HEK293 (cell line): Measurements from ENCODE around the gene WDR55.

ENCODE experiments used
- CTCF ChIA-PET: fragments of 350-600 bp; formaldehyde crosslinking; extraction: SDS; loops from one replicate; lab custom pipeline; 2021; ENCODE audit warnings: antibody characterized with exemption; lab: Yijun Ruan, JAX
- POLR2A ChIA-PET: fragments of 300-600 bp; formaldehyde crosslinking; extraction: SDS; loops from one replicate; lab custom pipeline; 2020; ENCODE audit warnings: antibody characterized with exemption, inconsistent platforms; lab: Yijun Ruan, JAX
- H3K27ac ChIP-seq: fragments of 200-500 bp; sonication (Bioruptor generic); 2 replicates; pipeline ENCODE4 v1.5.1; 2014; ENCODE audit warnings: low read depth, low read length, control low read depth, inconsistent platforms; ENCODE audit errors: extremely low read depth
- H3K36me3 ChIP-seq, 2 experiments: fragments of 200-500 bp in 1 of 2; sonication (Bioruptor generic) in 1 of 2; 1 replicate in 1 of 2; 2 replicates in 1 of 2; pipeline ENCODE4 v1.5.1; 2014 to 2017; ENCODE audit warnings: inconsistent platforms in 2 of 2, low read length in 2 of 2; ENCODE audit not compliant: control insufficient read depth in 2 of 2, insufficient read depth in 1 of 2
- H3K4me1 ChIP-seq: fragments of 200-500 bp; sonication (Bioruptor generic); 2 replicates; pipeline ENCODE4 v1.5.1; 2014; ENCODE audit warnings: mild to moderate bottlenecking, low read length, inconsistent platforms; ENCODE audit not compliant: control insufficient read depth, insufficient read depth
- H3K4me3 ChIP-seq: 2 replicates; pipeline ENCODE4 v1.5.1; 2011; ENCODE audit warnings: low read depth, mild to moderate bottlenecking, control low read depth, low read length, moderate library complexity
- H3K9me3 ChIP-seq: fragments of 200-500 bp; sonication (Bioruptor generic); 2 replicates; pipeline ENCODE4 v1.5.1; 2014; ENCODE audit warnings: low read depth, low read length, inconsistent platforms; ENCODE audit not compliant: control insufficient read depth, insufficient read depth
- HOXC10 ChIP-seq: sonication (generic); formaldehyde crosslinking; IDR thresholded peaks from 2 replicates; pipeline ENCODE4 v1.8.1; 2023; ENCODE audit warnings: mild to moderate bottlenecking, missing genetic modification reagents
- TRIM28 ChIP-seq: IDR thresholded peaks from 2 replicates; pipeline ENCODE4 v1.6.1; 2011; ENCODE audit warnings: low read length, control low read depth, borderline replicate concordance
- ZNF214 ChIP-seq: fragments of 450-650 bp; formaldehyde crosslinking; IDR thresholded peaks from 2 replicates; pipeline ENCODE4 v1.5.1; 2017; ENCODE audit warnings: missing biosample characterization, mild to moderate bottlenecking, missing genetic modification characterization, borderline replicate concordance
- ZNF391 ChIP-seq: fragments of 450-650 bp; formaldehyde crosslinking; IDR thresholded peaks from 2 replicates; pipeline ENCODE4 v1.5.1; 2016; ENCODE audit warnings: low read depth, missing biosample characterization, missing genetic modification characterization, borderline replicate concordance
- ZNF530 ChIP-seq: fragments of 450-650 bp; formaldehyde crosslinking; IDR thresholded peaks from 2 replicates; pipeline ENCODE4 v1.5.1; 2016; ENCODE audit warnings: low read depth, missing biosample characterization, missing genetic modification characterization
- ZNF785 ChIP-seq: fragments of 450-650 bp; formaldehyde crosslinking; IDR thresholded peaks from 2 replicates; pipeline ENCODE4 v1.5.1; 2016; ENCODE audit warnings: missing biosample characterization, missing genetic modification characterization
- TF ChIP-seq, protein P1 (sequence below): fragments of 450-650 bp; formaldehyde crosslinking; IDR thresholded peaks from 2 replicates; pipeline ENCODE4 v1.5.1; 2017; ENCODE audit warnings: missing biosample characterization, missing genetic modification characterization
- TF ChIP-seq, protein P2 (sequence below): fragments of 450-650 bp; formaldehyde crosslinking; IDR thresholded peaks from 2 replicates; pipeline ENCODE4 v1.5.1; 2016; ENCODE audit warnings: missing biosample characterization, missing genetic modification characterization, low read depth
- TF ChIP-seq, protein P3 (sequence below): fragments of 450-650 bp; formaldehyde crosslinking; conservative IDR thresholded peaks from 2 replicates; pipeline ENCODE4 v1.5.1; 2016; ENCODE audit warnings: low read depth, missing biosample characterization, missing genetic modification characterization
- TF ChIP-seq, protein P4 (sequence below): fragments of 450-650 bp; IDR thresholded peaks from 2 replicates; pipeline ENCODE4 v1.5.1; 2018; ENCODE audit warnings: missing biosample characterization, mild to moderate bottlenecking, missing genetic modification characterization
- TF ChIP-seq, protein P5 (sequence below): fragments of 450-650 bp; formaldehyde crosslinking; IDR thresholded peaks from 2 replicates; pipeline ENCODE4 v1.5.1; 2017; ENCODE audit warnings: missing biosample characterization, missing genetic modification characterization
- TF ChIP-seq, protein P6 (sequence below): fragments of 450-650 bp; formaldehyde crosslinking; conservative IDR thresholded peaks from 2 replicates; pipeline ENCODE4 v1.5.1; 2016; ENCODE audit warnings: low read depth, missing biosample characterization, missing genetic modification characterization

The WDR55 gene

DNA sequence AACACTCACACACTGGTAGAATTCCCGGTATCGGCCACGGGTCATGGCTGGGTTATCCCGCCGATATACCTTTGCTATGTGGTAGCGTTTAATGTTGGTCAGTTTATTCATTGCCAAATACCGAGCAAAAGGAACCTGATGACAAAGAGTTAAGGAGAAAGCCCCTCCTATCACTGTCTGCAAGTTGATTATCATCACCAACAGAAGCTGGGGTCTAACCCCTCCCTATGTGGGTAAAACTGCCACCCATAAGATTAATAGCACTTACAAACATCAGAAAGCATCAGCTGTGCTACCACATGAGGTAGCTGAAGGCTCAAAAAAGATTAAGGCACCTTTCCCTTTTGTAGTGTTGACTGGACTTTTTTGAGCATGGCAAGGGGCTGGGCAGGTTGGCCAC, 14.3 kb downstream of the WDR55 start:
- ChIA-PET POLR2A (interaction anchor here (0.6 to 3.5 kb wide), 2 partner anchors 12 to 617 kb away, joined by 3 to 19 read pairs; partner anchors contain the start of genes HARS1 and HARS2), CTCF (interaction anchor here (0.6 kb wide), 1 partner anchor 10 kb away, joined by 4 read pairs; no protein-coding TSS in a partner anchor)
- Histone ChIP-seq H3K27ac (no peak overlapping the region), H3K36me3 (peaks cover 40 to 88% of the 10 kb centered on the region in 2 experiments; a peak in 2 of 3 replicates), H3K4me3 (no peak overlapping the region), H3K4me1 (no peaks in the 10 kb centered on the region), H3K9me3 (no peaks in the 10 kb centered on the region)
- TF ChIP-seq ZNF214: no peak
- TF ChIP-seq, protein P1, sequence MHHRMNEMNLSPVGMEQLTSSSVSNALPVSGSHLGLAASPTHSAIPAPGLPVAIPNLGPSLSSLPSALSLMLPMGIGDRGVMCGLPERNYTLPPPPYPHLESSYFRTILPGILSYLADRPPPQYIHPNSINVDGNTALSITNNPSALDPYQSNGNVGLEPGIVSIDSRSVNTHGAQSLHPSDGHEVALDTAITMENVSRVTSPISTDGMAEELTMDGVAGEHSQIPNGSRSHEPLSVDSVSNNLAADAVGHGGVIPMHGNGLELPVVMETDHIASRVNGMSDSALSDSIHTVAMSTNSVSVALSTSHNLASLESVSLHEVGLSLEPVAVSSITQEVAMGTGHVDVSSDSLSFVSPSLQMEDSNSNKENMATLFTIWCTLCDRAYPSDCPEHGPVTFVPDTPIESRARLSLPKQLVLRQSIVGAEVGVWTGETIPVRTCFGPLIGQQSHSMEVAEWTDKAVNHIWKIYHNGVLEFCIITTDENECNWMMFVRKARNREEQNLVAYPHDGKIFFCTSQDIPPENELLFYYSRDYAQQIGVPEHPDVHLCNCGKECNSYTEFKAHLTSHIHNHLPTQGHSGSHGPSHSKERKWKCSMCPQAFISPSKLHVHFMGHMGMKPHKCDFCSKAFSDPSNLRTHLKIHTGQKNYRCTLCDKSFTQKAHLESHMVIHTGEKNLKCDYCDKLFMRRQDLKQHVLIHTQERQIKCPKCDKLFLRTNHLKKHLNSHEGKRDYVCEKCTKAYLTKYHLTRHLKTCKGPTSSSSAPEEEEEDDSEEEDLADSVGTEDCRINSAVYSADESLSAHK: no peak
- no peak for TF ChIP-seq HOXC10
- no peak for TF ChIP-seq ZNF785 (tag by site-specific recombination)
- TF ChIP-seq ZNF530: no peak
- TF ChIP-seq TRIM28: no peak
- TF ChIP-seq, protein P2, sequence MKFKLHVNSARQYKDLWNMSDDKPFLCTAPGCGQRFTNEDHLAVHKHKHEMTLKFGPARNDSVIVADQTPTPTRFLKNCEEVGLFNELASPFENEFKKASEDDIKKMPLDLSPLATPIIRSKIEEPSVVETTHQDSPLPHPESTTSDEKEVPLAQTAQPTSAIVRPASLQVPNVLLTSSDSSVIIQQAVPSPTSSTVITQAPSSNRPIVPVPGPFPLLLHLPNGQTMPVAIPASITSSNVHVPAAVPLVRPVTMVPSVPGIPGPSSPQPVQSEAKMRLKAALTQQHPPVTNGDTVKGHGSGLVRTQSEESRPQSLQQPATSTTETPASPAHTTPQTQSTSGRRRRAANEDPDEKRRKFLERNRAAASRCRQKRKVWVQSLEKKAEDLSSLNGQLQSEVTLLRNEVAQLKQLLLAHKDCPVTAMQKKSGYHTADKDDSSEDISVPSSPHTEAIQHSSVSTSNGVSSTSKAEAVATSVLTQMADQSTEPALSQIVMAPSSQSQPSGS: no peak
- TF ChIP-seq, protein P3, sequence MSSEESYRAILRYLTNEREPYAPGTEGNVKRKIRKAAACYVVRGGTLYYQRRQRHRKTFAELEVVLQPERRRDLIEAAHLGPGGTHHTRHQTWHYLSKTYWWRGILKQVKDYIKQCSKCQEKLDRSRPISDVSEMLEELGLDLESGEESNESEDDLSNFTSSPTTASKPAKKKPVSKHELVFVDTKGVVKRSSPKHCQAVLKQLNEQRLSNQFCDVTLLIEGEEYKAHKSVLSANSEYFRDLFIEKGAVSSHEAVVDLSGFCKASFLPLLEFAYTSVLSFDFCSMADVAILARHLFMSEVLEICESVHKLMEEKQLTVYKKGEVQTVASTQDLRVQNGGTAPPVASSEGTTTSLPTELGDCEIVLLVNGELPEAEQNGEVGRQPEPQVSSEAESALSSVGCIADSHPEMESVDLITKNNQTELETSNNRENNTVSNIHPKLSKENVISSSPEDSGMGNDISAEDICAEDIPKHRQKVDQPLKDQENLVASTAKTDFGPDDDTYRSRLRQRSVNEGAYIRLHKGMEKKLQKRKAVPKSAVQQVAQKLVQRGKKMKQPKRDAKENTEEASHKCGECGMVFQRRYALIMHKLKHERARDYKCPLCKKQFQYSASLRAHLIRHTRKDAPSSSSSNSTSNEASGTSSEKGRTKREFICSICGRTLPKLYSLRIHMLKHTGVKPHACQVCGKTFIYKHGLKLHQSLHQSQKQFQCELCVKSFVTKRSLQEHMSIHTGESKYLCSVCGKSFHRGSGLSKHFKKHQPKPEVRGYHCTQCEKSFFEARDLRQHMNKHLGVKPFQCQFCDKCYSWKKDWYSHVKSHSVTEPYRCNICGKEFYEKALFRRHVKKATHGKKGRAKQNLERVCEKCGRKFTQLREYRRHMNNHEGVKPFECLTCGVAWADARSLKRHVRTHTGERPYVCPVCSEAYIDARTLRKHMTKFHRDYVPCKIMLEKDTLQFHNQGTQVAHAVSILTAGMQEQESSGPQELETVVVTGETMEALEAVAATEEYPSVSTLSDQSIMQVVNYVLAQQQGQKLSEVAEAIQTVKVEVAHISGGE (tag by site-specific recombination): no peak
- no peak for TF ChIP-seq ZNF391 (tag by site-specific recombination)
- TF ChIP-seq, protein P4, sequence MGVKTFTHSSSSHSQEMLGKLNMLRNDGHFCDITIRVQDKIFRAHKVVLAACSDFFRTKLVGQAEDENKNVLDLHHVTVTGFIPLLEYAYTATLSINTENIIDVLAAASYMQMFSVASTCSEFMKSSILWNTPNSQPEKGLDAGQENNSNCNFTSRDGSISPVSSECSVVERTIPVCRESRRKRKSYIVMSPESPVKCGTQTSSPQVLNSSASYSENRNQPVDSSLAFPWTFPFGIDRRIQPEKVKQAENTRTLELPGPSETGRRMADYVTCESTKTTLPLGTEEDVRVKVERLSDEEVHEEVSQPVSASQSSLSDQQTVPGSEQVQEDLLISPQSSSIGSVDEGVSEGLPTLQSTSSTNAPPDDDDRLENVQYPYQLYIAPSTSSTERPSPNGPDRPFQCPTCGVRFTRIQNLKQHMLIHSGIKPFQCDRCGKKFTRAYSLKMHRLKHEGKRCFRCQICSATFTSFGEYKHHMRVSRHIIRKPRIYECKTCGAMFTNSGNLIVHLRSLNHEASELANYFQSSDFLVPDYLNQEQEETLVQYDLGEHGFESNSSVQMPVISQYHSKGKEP (tag by site-specific recombination): no peak
- TF ChIP-seq, protein P5, sequence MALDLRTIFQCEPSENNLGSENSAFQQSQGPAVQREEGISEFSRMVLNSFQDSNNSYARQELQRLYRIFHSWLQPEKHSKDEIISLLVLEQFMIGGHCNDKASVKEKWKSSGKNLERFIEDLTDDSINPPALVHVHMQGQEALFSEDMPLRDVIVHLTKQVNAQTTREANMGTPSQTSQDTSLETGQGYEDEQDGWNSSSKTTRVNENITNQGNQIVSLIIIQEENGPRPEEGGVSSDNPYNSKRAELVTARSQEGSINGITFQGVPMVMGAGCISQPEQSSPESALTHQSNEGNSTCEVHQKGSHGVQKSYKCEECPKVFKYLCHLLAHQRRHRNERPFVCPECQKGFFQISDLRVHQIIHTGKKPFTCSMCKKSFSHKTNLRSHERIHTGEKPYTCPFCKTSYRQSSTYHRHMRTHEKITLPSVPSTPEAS (tag by site-specific recombination): no peak
- TF ChIP-seq, protein P6, sequence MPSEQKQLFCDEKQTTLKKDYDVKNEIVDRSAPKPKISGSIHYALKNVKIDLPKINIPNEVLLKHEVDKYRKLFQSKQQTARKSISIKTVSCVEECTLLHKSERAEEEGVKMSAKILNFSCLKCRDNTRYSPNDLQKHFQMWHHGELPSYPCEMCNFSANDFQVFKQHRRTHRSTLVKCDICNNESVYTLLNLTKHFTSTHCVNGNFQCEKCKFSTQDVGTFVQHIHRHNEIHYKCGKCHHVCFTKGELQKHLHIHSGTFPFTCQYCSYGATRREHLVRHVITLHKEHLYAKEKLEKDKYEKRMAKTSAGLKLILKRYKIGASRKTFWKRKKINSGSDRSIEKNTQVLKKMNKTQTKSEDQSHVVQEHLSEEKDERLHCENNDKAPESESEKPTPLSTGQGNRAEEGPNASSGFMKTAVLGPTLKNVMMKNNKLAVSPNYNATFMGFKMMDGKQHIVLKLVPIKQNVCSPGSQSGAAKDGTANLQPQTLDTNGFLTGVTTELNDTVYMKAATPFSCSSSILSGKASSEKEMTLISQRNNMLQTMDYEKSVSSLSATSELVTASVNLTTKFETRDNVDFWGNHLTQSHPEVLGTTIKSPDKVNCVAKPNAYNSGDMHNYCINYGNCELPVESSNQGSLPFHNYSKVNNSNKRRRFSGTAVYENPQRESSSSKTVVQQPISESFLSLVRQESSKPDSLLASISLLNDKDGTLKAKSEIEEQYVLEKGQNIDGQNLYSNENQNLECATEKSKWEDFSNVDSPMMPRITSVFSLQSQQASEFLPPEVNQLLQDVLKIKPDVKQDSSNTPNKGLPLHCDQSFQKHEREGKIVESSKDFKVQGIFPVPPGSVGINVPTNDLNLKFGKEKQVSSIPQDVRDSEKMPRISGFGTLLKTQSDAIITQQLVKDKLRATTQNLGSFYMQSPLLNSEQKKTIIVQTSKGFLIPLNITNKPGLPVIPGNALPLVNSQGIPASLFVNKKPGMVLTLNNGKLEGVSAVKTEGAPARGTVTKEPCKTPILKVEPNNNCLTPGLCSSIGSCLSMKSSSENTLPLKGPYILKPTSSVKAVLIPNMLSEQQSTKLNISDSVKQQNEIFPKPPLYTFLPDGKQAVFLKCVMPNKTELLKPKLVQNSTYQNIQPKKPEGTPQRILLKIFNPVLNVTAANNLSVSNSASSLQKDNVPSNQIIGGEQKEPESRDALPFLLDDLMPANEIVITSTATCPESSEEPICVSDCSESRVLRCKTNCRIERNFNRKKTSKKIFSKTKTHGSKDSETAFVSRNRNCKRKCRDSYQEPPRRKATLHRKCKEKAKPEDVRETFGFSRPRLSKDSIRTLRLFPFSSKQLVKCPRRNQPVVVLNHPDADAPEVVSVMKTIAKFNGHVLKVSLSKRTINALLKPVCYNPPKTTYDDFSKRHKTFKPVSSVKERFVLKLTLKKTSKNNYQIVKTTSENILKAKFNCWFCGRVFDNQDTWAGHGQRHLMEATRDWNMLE (tag by site-specific recombination): no peak
